ENCODE data around the gene MYH10. TPM values are rescaled to one million over a fixed set of nuclear protein-coding genes. Genes with fewer than 3 reads are reported as not detected.

Gene MYH10
- total RNA-seq, 1 experiment from 2014 or later: 71.6 TPM

GRCh38 chr17:8621585-8621984, 8.9 kb downstream of the MYH10 start:
- in situ Hi-C loops (cut with HindIII; ENCODE audit: low pct_unique_long_range_greater_than_20kb, low sequenced_read_pairs): no loop called here
- DNase-seq (ENCODE audit: low read depth, low spot score): peak; percentile 87

DNA sequence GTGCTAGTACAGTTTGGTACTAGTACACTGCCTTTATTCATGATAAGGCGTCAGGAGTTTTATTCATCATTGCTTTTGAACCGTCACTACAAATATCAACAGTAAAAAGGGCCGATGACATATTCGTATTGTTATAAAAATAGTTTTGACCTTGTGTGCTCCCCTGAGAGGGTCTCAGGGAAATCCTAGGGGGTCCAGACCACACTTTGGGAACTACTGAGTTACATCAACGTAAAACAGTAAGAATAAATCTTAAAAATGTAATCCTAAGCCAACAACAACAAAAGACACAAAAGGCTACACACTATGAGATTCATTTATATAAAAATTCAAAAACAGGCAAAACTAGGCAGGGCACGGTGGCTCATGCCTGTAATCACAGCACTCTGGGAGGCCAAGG, 11.2 kb downstream of the MYH10 start:
- in situ Hi-C loops (cut with HindIII; ENCODE audit: low pct_unique_long_range_greater_than_20kb, low sequenced_read_pairs): no loop called here
- DNase-seq (ENCODE audit: low read depth, low spot score): no peak

GRCh38 chr17:8618825-8619224, 11.7 kb downstream of the MYH10 start:
- in situ Hi-C loops (cut with HindIII; ENCODE audit: low pct_unique_long_range_greater_than_20kb, low sequenced_read_pairs): no loop called here
- no peak for DNase-seq (ENCODE audit: low read depth, low spot score)

DNA sequence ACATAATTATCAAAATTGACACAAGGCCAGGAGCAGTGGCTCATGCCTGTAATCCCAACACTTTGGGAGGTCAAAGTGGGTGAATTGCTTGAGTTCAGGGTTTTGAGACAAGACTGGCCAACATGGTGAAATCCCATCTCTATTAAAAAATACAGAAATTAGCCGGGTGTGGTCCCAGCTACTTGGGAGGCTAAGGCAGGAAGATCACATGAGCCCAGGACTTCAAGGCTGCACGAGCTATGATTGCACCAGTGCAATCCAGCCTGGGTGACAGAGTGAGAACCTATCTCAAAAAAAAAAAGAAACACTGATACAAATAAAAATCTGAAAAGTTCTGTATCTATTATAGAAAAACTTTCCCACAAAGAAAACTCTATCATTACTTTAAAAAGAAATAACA, 15.5 kb downstream of the MYH10 start:
- in situ Hi-C loops (cut with HindIII; ENCODE audit: low pct_unique_long_range_greater_than_20kb, low sequenced_read_pairs): no loop called here
- DNase-seq (ENCODE audit: low read depth, low spot score): no peak

DNA sequence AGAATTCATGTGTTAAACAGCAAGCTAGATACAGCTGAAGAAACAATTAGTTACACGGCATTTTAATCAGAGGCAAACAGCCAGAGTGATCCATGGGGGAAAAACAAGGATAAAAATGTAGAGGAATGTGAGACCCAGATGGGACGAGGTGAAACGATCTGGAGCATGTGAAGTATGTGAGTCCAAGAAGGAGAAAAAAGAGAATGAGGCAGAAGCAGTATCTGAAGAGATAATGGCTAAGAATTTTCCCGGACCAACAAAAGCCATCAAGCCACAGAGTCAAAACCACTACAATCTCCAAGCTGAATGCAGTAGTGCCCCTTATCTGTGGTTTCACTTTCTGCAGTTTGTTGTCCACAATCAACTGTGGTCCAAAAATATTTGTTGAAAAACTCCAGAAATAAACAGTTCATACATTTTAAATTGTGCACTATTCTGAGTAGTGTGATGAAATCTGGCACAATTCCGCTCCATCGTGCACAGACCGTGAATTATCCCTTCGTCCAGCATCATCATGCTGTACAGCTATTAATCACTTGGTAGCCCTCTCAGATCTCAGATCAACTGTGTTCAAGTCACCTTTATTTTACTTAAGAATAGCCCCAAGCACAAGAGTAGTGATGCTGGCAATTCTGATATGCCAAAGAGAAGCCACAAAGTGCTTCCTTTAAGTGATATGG, 18.8 kb downstream of the MYH10 start:
- no peak for DNase-seq (ENCODE audit: low read depth, low spot score)
- in situ Hi-C loops (cut with HindIII; ENCODE audit: low pct_unique_long_range_greater_than_20kb, low sequenced_read_pairs): no loop called here

- in situ Hi-C loops (cut with HindIII; ENCODE audit: low pct_unique_long_range_greater_than_20kb, low sequenced_read_pairs): no loop called here
- DNase-seq (ENCODE audit: low read depth, low spot score): no peak
These were observed 19.4 kb downstream of the MYH10 start for GRCh38 chr17:8611137-8611536.

GRCh38 chr17:8610558-8610957, 20.0 kb downstream of the MYH10 start:
- in situ Hi-C loops (cut with HindIII; ENCODE audit: low pct_unique_long_range_greater_than_20kb, low sequenced_read_pairs): no loop called here
- no peak for DNase-seq (ENCODE audit: low read depth, low spot score)

GRCh38 chr17:8609910-8610309, 20.6 kb downstream of the MYH10 start:
- no peak for DNase-seq (ENCODE audit: low read depth, low spot score)
- in situ Hi-C loops (cut with HindIII; ENCODE audit: low pct_unique_long_range_greater_than_20kb, low sequenced_read_pairs): no loop called here

DNA sequence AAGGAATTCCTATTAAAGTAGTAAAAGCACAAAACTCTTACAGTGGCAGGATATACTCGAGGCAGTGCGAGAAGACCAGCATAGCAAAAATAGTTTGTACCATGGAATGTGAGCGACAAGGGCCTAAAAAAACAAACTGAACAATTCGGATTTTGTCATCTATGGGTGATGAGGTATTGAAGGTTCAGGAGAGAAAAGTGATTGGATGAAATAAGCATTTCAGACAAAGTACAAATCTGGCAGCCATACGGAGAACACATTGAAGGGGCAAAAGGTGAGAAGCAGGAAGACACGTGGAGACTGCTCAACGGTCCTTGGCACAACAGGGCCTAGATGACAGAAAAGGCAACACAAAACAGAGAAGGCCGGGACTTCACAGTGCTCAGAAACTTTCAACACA, 22.5 kb downstream of the MYH10 start:
- in situ Hi-C loops (cut with HindIII; ENCODE audit: low pct_unique_long_range_greater_than_20kb, low sequenced_read_pairs): no loop called here
- DNase-seq (ENCODE audit: low read depth, low spot score): no peak

- in situ Hi-C loops (cut with HindIII; ENCODE audit: low pct_unique_long_range_greater_than_20kb, low sequenced_read_pairs): no loop called here
- DNase-seq (ENCODE audit: low read depth, low spot score): no peak
These were observed 24.1 kb downstream of the MYH10 start for GRCh38 chr17:8606401-8606800.

DNA sequence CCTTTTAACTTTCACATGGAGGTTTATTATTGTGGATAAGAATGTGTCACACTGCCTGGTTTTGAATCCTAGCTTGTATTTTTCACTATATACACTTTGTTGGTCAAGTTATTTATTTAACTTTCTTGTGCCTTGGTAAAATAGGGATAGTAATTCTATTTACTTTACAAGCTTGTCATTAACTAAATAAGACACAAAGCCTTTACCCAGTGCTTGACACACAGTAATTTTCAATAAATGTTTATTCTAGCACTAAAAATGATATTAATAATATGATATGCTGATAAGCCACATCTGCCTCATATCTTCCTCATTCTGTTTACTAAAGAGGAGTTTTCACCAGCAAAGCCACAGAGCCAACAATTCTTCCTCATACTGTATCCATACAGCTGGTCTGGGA, 27.8 kb downstream of the MYH10 start:
- in situ Hi-C loops (cut with HindIII; ENCODE audit: low pct_unique_long_range_greater_than_20kb, low sequenced_read_pairs): no loop called here
- DNase-seq (ENCODE audit: low read depth, low spot score): no peak

- no peak for DNase-seq (ENCODE audit: low read depth, low spot score)
- in situ Hi-C loops (cut with HindIII; ENCODE audit: low pct_unique_long_range_greater_than_20kb, low sequenced_read_pairs): no loop called here
These were observed 31.0 kb downstream of the MYH10 start for GRCh38 chr17:8599351-8600011.

DNA sequence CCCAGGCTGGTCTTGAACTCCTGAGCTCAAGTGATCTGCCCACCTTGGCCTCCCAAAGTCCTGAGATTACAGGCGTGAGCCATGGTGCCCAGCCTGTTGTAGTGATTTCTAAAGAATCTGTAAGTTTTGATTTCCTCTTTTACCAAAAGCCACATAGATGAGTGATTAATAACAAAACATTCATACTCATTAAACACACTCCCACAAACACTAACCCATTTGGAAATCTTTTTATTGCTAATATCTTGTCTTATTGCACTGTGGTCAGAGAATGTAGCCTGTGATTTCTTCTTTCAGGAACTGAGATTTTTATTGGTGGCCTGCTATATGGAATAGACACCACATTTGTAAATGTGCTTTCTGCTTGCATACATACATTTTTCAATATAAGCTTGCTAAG, 31.6 kb downstream of the MYH10 start:
- no peak for DNase-seq (ENCODE audit: low read depth, low spot score)
- in situ Hi-C loops (cut with HindIII; ENCODE audit: low pct_unique_long_range_greater_than_20kb, low sequenced_read_pairs): no loop called here

- no peak for DNase-seq (ENCODE audit: low read depth, low spot score)
- in situ Hi-C loops (cut with HindIII; ENCODE audit: low pct_unique_long_range_greater_than_20kb, low sequenced_read_pairs): no loop called here
These were observed 36.7 kb downstream of the MYH10 start for GRCh38 chr17:8593830-8594229.

DNA sequence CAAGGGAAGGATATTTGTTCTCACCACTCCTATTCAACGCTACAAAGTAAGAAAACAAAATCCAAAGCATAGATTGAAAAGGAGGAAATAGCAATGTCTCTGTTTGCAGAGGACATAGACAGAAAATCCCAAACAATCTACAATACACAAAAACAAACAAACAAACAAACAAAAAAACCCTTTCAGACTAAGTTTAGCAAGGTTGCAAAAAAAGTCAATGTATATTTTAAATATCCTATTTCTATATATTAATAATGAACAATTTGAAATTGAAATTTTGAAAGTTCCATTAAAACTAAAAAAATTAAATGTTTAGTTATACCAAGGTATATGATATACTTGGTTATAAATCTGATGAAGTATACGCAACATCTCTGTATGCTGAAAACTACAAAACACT, 37.2 kb downstream of the MYH10 start:
- in situ Hi-C loops (cut with HindIII; ENCODE audit: low pct_unique_long_range_greater_than_20kb, low sequenced_read_pairs): no loop called here
- DNase-seq (ENCODE audit: low read depth, low spot score): no peak

DNA sequence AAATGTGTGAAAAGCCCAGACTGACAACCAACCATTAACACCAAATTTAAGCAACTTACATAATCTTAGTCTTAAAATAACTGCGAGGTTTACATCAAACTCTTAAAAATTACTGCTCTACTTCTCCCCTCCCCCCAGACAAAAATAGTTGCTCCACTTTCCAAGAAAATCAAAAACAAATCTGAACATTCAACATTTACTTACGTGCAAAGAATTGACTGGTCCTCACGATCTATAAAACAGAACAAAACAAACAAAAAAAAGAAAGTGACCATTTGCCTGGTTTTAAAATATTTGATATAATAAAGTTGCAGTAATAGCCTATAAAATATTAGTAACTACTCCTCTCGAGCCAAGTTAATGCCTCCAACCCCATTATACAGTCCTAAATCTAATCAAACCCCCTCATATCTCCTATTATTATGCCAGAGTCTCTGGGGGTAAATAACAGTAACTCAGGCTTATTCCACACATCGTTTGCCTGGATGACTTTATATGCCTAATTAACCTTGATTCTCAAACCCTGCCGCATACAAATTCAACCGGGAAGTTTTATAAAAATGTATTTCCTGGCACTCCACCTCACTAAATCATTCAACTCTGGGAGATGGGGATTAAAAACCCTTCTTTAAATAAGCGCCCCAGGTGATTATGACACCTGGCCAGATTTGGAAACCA, 41.5 kb downstream of the MYH10 start:
- DNase-seq (ENCODE audit: low read depth, low spot score): no peak

DNA sequence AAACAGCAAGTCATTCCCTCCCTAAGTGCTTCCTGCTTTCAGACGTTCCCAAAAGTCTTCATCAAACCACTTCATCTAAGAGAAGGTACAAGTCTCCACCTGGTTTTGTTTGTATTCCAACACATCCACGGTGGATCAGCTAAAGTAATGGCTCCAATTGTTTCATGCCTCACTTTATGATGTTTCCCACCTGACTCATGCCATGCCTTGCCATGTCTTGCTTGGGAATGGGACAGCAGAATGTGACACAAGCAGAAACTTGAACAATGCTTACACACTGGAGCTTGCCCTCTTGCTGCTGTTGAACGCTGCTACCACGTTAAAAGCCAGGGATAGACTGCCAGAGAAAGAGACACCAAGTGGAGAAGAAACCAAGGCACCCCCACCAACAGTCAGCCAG, 43.8 kb downstream of the MYH10 start:
- in situ Hi-C loops (cut with HindIII; ENCODE audit: low pct_unique_long_range_greater_than_20kb, low sequenced_read_pairs): no loop called here
- DNase-seq (ENCODE audit: low read depth, low spot score): no peak

More for the DNA sequence above, 41.5 kb downstream of the MYH10 start:
- in situ Hi-C loops (cut with HindIII; ENCODE audit: low pct_unique_long_range_greater_than_20kb, low sequenced_read_pairs): no loop called here

DNA sequence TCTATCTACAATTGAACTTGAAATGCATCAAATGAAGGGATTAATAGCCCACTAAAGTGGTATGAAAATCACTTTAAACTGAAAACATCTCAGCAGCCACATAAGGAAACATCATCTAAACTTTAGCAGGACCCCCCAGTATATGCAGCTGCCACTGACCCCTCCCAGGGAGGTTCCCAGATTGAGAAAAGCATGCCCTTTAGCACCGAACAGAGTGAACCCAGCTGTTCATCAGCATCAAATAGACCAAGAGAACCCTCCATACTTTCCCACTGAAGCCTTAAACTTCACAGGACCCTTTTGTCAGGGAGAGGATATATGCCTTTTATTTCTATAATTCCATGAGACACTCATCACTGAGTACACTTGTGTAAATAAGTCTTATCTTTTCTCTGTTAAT, 44.6 kb downstream of the MYH10 start:
- no peak for DNase-seq (ENCODE audit: low read depth, low spot score)

DNA sequence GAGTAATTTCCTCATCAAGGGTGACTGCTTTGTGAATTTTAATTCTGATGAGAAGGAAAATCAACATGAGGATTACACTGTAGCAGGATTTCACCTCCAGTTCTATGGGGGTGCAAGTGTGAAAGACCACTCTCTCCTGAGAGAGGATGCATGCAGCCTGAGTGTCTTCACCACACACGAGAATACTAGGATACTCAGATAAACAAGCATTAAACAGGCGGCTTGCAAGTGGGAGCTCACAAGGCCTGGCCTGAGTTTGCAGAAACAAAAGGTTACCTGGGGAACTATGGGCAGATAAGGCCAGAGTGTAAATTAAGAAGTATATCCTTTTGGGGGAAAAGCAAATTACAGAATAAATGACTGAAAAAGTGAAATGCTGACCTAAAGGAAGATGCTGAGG, 46.6 kb downstream of the MYH10 start:
- no peak for DNase-seq (ENCODE audit: low read depth, low spot score)

More for the DNA sequence above, 44.6 kb downstream of the MYH10 start:
- in situ Hi-C loops (cut with HindIII; ENCODE audit: low pct_unique_long_range_greater_than_20kb, low sequenced_read_pairs): no loop called here

More for the DNA sequence above, 46.6 kb downstream of the MYH10 start:
- in situ Hi-C loops (cut with HindIII; ENCODE audit: low pct_unique_long_range_greater_than_20kb, low sequenced_read_pairs): no loop called here

Data from SK-MEL-5 (cell line).